Common myeloid progenitor, CD34-positive (primary cell): ENCODE data around the gene BLTP1. TPM values are rescaled to one million over a fixed set of nuclear protein-coding genes. Genes with fewer than 3 reads are reported as not detected.
"Not testable (repeated sequence)": the region's sequence is repeated elsewhere in the genome, so short reads cannot be mapped to it uniquely, and the experiment has no call there.

ENCODE experiments used
- CTCF ChIA-PET: fragments of 350-600 bp; sonication (Branson Sonifier 250); formaldehyde crosslinking; loops from one replicate; lab custom pipeline; 2021; ENCODE audit warnings: antibody characterized with exemption; lab: Charles Lee
- POLR2A ChIA-PET: fragments of 350-600 bp; sonication (Branson Sonifier 250); formaldehyde crosslinking; loops from one replicate; lab custom pipeline; 2021; ENCODE audit warnings: antibody characterized with exemption; lab: Charles Lee
- DNase-seq, 3 donors: peaks; one replicate each; pipeline versions ENCODE4 v3.0.0 to v3.0.0-alpha.2; 2013
- H3K27ac ChIP-seq, 2 experiments: 1 replicate in 1 of 2; 2 replicates in 1 of 2; pipeline ENCODE4 v1.7.0; 2013; ENCODE audit warnings: inconsistent platforms in 2 of 2, low read length in 2 of 2, mild to moderate bottlenecking in 2 of 2, low read depth in 1 of 2, moderate library complexity in 1 of 2; ENCODE audit not compliant: severe bottlenecking in 2 of 2, insufficient read depth in 1 of 2, poor library complexity in 1 of 2
- H3K27me3 ChIP-seq, 5 experiments: replicated peaks in 2 of 5; 1 replicate in 3 of 5; 2 replicates in 2 of 5; pipeline versions ENCODE4 v1.6.1 to v1.7.0; 2013; ENCODE audit warnings: low read length in 4 of 5, mild to moderate bottlenecking in 2 of 5, moderate library complexity in 2 of 5, inconsistent platforms in 1 of 5; ENCODE audit not compliant: insufficient read depth in 5 of 5, control insufficient read depth in 4 of 5
- H3K36me3 ChIP-seq, 4 experiments: 1 replicate in 2 of 4; 2 replicates in 2 of 4; pipeline versions ENCODE4 v1.6.1 to v1.7.0; 2013; ENCODE audit warnings: low read length in 3 of 4, control low read depth in 1 of 4, mild to moderate bottlenecking in 1 of 4; ENCODE audit not compliant: control insufficient read depth in 4 of 4, insufficient read depth in 4 of 4
- H3K4me1 ChIP-seq, 4 experiments: 1 replicate in 3 of 4; 2 replicates in 1 of 4; pipeline versions ENCODE4 v1.6.1 to v1.7.1; 2013; ENCODE audit warnings: low read length in 3 of 4, mild to moderate bottlenecking in 3 of 4, control low read depth in 1 of 4, inconsistent platforms in 1 of 4, moderate library complexity in 1 of 4; ENCODE audit not compliant: control insufficient read depth in 4 of 4, insufficient read depth in 4 of 4; ENCODE audit errors: control extremely low read depth in 1 of 4
- H3K4me3 ChIP-seq, 7 experiments: 1 replicate in 4 of 7; 2 replicates in 3 of 7; pipeline versions ENCODE4 v1.5.1 to v1.7.0; 2013; ENCODE audit warnings: mild to moderate bottlenecking in 7 of 7, low read length in 6 of 7, moderate library complexity in 6 of 7, inconsistent platforms in 2 of 7, low read depth in 2 of 7, control low read depth in 1 of 7; ENCODE audit not compliant: insufficient read depth in 4 of 7, control insufficient read depth in 1 of 7; ENCODE audit errors: extremely low read depth in 1 of 7
- H3K9me3 ChIP-seq, 5 experiments: 1 replicate in 4 of 5; 2 replicates in 1 of 5; pipeline versions ENCODE4 v1.6.1 to v1.7.1; 2013; ENCODE audit warnings: low read length in 4 of 5, mild to moderate bottlenecking in 2 of 5, inconsistent platforms in 1 of 5, low read depth in 1 of 5, moderate library complexity in 1 of 5; ENCODE audit not compliant: control insufficient read depth in 4 of 5, insufficient read depth in 2 of 5; ENCODE audit errors: control extremely low read depth in 1 of 5
- WGBS: methylation state at CpG from one replicate; pipeline ENCODE4 v1.1.5; 2013; ENCODE audit not compliant: insufficient coverage; 5-methylcytosine and 5-hydroxymethylcytosine counted together
- polyA plus RNA-seq: library from polyadenylated mRNA; unstranded; fragments of 120-200 nt; gene quantifications from one replicate; pipeline ENCODE4 v1.2.1, GENCODE V29; 2013

BLTP1 gene, protein sequence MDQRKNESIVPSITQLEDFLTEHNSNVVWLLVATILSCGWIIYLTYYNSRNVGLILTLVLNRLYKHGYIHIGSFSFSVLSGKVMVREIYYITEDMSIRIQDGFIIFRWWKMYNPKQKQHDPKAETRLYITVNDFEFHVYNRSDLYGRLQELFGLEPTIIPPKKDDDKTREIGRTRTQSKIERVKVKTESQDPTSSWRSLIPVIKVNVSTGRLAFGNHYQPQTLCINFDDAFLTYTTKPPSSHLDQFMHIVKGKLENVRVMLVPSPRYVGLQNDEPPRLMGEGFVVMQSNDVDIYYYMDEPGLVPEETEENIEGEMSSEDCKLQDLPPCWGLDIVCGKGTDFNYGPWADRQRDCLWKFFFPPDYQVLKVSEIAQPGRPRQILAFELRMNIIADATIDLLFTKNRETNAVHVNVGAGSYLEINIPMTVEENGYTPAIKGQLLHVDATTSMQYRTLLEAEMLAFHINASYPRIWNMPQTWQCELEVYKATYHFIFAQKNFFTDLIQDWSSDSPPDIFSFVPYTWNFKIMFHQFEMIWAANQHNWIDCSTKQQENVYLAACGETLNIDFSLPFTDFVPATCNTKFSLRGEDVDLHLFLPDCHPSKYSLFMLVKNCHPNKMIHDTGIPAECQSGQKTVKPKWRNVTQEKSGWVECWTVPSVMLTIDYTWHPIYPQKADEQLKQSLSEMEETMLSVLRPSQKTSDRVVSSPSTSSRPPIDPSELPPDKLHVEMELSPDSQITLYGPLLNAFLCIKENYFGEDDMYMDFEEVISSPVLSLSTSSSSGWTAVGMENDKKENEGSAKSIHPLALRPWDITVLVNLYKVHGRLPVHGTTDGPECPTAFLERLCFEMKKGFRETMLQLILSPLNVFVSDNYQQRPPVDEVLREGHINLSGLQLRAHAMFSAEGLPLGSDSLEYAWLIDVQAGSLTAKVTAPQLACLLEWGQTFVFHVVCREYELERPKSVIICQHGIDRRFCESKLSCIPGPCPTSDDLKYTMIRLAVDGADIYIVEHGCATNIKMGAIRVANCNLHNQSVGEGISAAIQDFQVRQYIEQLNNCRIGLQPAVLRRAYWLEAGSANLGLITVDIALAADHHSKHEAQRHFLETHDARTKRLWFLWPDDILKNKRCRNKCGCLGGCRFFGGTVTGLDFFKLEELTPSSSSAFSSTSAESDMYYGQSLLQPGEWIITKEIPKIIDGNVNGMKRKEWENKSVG (N-terminal part only)
- polyA plus RNA-seq: 71.9 TPM

DNA sequence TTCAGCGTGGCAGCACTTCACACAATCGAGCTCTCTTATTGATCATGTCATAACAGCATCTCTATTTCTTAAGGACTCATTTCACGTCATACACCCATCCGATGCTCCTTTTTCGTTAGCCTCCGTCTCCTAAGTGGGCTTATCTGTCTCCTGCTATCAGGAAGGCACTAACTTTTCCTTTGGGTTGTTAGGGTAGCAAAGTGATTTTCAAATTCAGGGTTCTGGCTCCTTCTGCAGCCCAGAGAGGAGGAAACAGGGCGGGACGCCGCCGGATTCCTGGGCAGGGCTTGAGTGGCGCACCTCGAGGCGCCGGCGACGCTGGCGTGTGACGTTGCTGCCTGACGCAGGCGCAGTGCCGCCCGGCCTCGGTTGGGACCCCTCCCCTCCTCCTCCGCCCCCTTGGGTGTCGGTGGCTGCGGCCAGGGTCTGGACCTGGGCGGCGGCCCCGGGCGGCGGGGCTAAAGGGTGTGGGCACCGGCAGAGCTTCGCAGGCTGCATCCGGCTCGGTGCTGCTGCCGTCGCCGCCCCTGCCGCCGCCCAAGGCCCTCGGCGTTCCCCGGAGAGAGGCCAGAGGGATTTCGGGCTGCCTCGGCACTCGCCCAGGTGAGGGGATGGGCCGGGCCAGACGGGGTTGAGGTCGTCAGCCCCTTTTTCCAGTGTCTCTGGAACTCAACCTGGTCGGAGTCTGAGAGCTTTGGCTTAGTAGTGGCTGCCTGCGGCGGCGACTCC lies at the start of gene BLTP1:
Gene BLTP1 (plus strand): TSS at position 350 of the 729 bp plus-strand sequence. CDS start 18,317 bp downstream, outside the sequence.
- Histone ChIP-seq H3K27ac (peak within 1 kb of the TSS; percentile 79 to 89), H3K4me1 (peaks cover 4 to 24% (median 18%) of the 10 kb centered on the region in 4 experiments), H3K36me3 (peaks cover 3 to 10% (median 8%) of the 10 kb centered on the region in 4 experiments), H3K4me3 (peak within 1 kb of the TSS; percentile 91 to 100 (median 97)), H3K9me3 (no peaks in the 10 kb centered on the region), H3K27me3 (no peaks in the 10 kb centered on the region)
- ChIA-PET CTCF (no interaction called here), POLR2A (no interaction called here)
- under 1% methylated on average over 38 of the region's 53 CpGs for WGBS
- peak; percentile 88 to 93 (median 92) for DNase-seq

DNA sequence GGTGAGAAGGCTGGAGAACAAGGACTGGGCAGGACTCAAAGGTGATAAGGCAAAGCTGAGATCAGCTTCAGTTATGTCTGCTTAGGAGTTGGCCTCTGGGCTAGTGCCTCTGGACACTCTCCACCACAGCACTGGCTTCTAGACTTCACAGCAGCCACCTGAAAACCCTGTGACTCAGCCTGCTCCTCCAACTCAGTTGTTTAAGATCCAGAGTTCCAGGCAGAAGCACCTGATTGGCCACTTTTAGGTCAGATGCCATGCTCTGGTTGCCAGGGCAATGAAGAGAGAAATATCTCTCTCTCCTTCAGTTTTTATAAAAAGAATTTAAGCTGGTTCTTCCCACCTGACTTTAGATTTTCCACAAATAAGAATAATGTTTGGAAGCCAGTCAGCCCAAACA lies 47.9 kb upstream of the BLTP1 start:
- ChIA-PET POLR2A (no interaction called here), CTCF (no interaction called here)
- H3K9me3 ChIP-seq: no peaks in the 10 kb centered on the region

DNA sequence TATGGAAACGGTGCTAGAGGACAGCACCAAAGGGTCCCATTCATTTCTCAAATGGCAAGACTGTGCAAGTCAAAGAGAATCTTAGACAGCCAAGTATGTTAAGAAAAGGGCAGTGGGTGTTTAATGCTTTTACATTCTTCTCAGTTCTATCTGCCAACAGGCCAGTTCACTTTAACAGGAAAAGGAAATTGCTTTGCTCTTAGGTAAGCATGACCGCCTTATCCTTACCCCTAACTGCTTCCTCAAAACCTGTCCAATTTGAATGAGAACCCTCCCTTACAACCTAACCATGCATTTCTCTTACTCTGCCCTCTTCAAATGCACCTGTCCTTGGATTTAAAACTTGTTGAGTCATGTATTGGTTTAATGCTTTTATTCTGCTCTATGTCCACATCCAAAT lies 44.5 kb upstream of the BLTP1 start:
- peaks cover 0 to 7% (median 0%) of the 10 kb centered on the region in 4 experiments for H3K4me1 ChIP-seq
- no peaks in the 10 kb centered on the region for H3K36me3 ChIP-seq
- H3K4me3 ChIP-seq: no peak overlapping the region
- no peaks in the 10 kb centered on the region for H3K27me3 ChIP-seq
- CTCF ChIA-PET: no interaction called here
- H3K9me3 ChIP-seq: no peaks in the 10 kb centered on the region
- H3K27ac ChIP-seq: no peak overlapping the region
- peak in 2 of 3 donors; percentile 6 to 8 for DNase-seq
- POLR2A ChIA-PET: no interaction called here
- WGBS: 100% methylated on average over 1 of the region's 2 CpGs

More for the DNA sequence above, 47.9 kb upstream of the BLTP1 start:
- DNase-seq: no peak
- H3K27ac ChIP-seq: no peak overlapping the region
- no peaks in the 10 kb centered on the region for H3K27me3 ChIP-seq
- H3K36me3 ChIP-seq: no peaks in the 10 kb centered on the region
- H3K4me1 ChIP-seq: peaks cover 0 to 7% (median 0%) of the 10 kb centered on the region in 4 experiments
- no peak overlapping the region for H3K4me3 ChIP-seq

DNA sequence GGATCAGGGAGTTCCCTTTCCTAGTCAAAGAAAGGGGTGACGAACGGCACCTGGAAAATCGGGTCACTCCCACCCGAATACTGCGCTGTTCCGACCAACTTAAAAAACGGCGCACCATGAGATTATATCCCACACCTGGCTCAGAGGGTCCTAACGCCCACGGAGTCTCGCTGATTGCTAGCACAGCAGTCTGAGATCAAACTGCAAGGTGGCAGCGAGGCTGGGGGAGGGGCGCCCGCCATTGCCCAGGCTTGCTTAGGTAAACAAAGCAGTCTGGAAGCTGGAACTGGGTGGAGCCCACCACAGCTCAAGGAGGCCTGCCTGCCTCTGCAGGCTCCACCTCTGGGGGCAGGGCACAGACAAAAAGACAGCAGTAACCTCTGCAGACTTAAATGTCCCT lies 41.8 kb upstream of the BLTP1 start:
- H3K27me3 ChIP-seq, POLR2A ChIA-PET, DNase-seq: not testable (repeated sequence)

DNA sequence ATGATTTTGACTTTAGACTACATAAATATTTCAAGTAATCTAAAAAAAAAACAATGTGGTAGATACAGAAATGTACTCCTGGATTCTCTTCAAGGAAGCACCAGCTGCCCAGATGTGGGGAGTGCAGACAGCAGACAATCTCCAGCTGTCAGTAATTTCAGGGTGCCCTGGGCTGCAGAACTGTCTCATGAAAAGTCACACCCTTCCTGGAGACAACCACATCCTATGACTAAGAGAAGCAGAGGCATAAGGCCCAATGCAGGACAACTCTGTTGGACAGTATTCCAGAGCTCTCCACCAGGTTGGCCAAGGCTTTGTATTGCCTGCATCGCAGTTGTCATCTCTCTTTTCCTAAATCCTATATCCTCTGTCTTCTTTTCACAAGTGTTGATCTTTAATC lies 34.4 kb upstream of the BLTP1 start:
- Histone ChIP-seq H3K36me3 (no peaks in the 10 kb centered on the region), H3K9me3 (no peaks in the 10 kb centered on the region), H3K27me3 (no peaks in the 10 kb centered on the region), H3K4me3 (no peak overlapping the region), H3K4me1 (no peaks in the 10 kb centered on the region), H3K27ac (no peak overlapping the region)
- 100% methylated on average over 1 of the region's 1 CpG for WGBS
- peak; percentile 11 to 71 (median 50) for DNase-seq
- CTCF ChIA-PET: no interaction called here
- POLR2A ChIA-PET: interaction anchor here (0.8 kb wide), 1 partner anchor 36 kb away, joined by 3 read pairs; no protein-coding TSS in a partner anchor

More for the DNA sequence above, 41.8 kb upstream of the BLTP1 start:
- H3K36me3 ChIP-seq, H3K4me1 ChIP-seq, H3K9me3 ChIP-seq, CTCF ChIA-PET, H3K4me3 ChIP-seq, H3K27ac ChIP-seq: not testable (repeated sequence)
- 98% methylated on average over 8 of the region's 14 CpGs for WGBS

DNA sequence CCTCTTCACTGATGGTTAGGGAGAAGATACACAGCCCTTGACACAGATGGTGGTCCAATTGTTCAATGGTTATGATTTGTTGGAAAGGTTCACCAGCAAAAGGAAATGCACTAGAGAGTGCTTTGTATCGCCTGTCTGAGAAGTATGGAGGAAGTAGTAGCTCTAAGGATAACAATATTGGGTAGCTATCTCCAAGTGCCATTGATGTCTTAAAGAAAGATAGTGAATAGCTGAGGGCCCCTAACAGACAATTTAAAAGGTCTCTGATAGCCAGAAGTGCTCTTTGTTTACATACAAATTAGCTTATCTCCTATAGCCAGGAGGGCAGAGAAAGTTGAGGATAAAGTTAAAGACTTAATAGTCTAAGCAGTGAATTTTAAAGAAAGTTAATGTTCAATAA lies 33.9 kb upstream of the BLTP1 start:
- POLR2A ChIA-PET: no interaction called here
- CTCF ChIA-PET: no interaction called here
- H3K27ac ChIP-seq: no peak overlapping the region

More for the DNA sequence above, 33.9 kb upstream of the BLTP1 start:
- 67% methylated on average over 1 of the region's 1 CpG for WGBS
- Histone ChIP-seq H3K36me3 (no peaks in the 10 kb centered on the region), H3K4me3 (no peak overlapping the region), H3K27me3 (no peaks in the 10 kb centered on the region), H3K4me1 (no peaks in the 10 kb centered on the region), H3K9me3 (peaks cover 0 to 4% (median 0%) of the 10 kb centered on the region in 5 experiments)
- DNase-seq: peak; percentile 16 to 52 (median 22)
